ENCODE results near the gene FAM81B.

FAM81B gene

GRCh38 chr5:95441636-95442035 lies 50.5 kb downstream of the FAM81B start:
- H3K4me1 ChIP-seq (ENCODE audit: control insufficient read depth, insufficient read depth, low read length) = no peaks in the 10 kb centered on the region
- H3K27ac ChIP-seq (ENCODE audit: extremely low read depth, low read depth, low read length) = no peak overlapping the region
- TF ChIP-seq ZNF423 (tag by site-specific recombination; IDR thresholded peaks at IDR 0.05) (no peak), ZBTB1 (tag by site-specific recombination; IDR thresholded peaks at IDR 0.05) (no peak), GFI1B (tag by site-specific recombination; IDR thresholded peaks at IDR 0.05) (no peak), GLIS2 (tag by site-specific recombination; IDR thresholded peaks at IDR 0.05) (no peak), ZNF664 (tag by site-specific recombination; IDR thresholded peaks at IDR 0.05) (no peak), OVOL3 (tag by site-specific recombination; IDR thresholded peaks at IDR 0.05) (no peak), ZNF580 (tag by site-specific recombination; IDR thresholded peaks at IDR 0.05) (no peak), ZNF670 (tag by site-specific recombination; IDR thresholded peaks at IDR 0.05; ENCODE audit: low read depth) (no peak)
- H3K36me3 ChIP-seq (ENCODE audit: control insufficient read depth in 2 of 2, insufficient read depth in 1 of 2, low read length in 2 of 2) = no peaks in the 10 kb centered on the region
- H3K4me3 ChIP-seq (ENCODE audit: low read depth, low read length) = no peak overlapping the region
- ChIA-PET POLR2A (no interaction called here), CTCF (interaction anchor here (0.6 kb wide), 1 partner anchor 369 kb away, joined by 3 read pairs; no protein-coding TSS in a partner anchor)
- no peaks in the 10 kb centered on the region for H3K9me3 ChIP-seq (ENCODE audit: control insufficient read depth, insufficient read depth, low read depth, low read length)

DNA sequence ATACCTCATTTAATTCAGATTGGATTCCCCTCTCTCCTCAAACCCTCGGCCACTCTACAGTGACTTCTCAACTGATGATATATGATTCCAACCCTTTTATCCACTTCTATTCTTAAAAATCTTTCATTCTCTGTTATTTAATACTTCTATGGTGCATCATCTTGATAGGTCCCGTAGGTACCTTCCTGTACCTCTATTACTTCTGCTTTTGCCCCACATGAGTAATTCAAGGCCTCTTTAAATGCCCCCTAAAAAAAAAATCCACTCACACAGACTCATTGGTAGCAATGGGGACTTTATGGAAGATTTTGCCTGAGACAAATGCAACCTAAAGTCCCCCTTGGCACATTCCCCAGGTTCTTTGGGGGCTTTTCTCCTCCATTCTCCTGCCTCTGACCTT lies 54.3 kb downstream of the FAM81B start:
- H3K36me3 ChIP-seq (ENCODE audit: control insufficient read depth in 2 of 2, insufficient read depth in 1 of 2, low read length in 2 of 2) = no peaks in the 10 kb centered on the region
- no peaks in the 10 kb centered on the region for H3K9me3 ChIP-seq (ENCODE audit: control insufficient read depth, insufficient read depth, low read depth, low read length)
- ChIA-PET POLR2A (no interaction called here), CTCF (no interaction called here)
- no peaks in the 10 kb centered on the region for H3K4me1 ChIP-seq (ENCODE audit: control insufficient read depth, insufficient read depth, low read length)
- TF ChIP-seq ZNF221 (tag by site-specific recombination; IDR thresholded peaks at IDR 0.05; ENCODE audit: borderline replicate concordance) (no peak), ZNF223 (tag by site-specific recombination; IDR thresholded peaks at IDR 0.05) (no peak), ZBTB20 (tag by site-specific recombination; IDR thresholded peaks at IDR 0.05) (no peak), ZNF843 (tag by site-specific recombination; IDR thresholded peaks at IDR 0.05) (no peak), AEBP2 (tag by site-specific recombination; IDR thresholded peaks at IDR 0.05; ENCODE audit: borderline replicate concordance) (no peak), ZNF302 (tag by site-specific recombination; IDR thresholded peaks at IDR 0.05; ENCODE audit: low read depth) (no peak), BCL11B (tag by site-specific recombination; IDR thresholded peaks at IDR 0.05; ENCODE audit: low read depth) (no peak), ZNF610 (tag by site-specific recombination; IDR thresholded peaks at IDR 0.05; ENCODE audit: borderline replicate concordance) (no peak), ZNF488 (tag by site-specific recombination; IDR thresholded peaks at IDR 0.05) (no peak)
- TF ChIP-seq, protein P1, sequence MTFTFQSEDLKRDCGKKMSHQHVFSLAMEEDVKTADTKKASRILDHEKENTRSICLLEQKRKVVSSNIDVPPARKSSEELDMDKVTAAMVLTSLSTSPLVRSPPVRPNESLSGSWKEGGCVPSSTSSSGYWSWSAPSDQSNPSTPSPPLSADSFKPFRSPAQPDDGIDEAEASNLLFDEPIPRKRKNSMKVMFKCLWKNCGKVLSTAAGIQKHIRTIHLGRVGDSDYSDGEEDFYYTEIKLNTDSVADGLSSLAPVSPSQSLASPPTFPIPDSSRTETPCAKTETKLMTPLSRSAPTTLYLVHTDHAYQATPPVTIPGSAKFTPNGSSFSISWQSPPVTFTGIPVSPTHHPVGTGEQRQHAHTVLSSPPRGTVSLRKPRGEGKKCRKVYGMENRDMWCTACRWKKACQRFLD (tag by site-specific recombination; IDR thresholded peaks at IDR 0.05) = no peak
- H3K27ac ChIP-seq (ENCODE audit: extremely low read depth, low read depth, low read length) = no peak overlapping the region
- H3K4me3 ChIP-seq (ENCODE audit: low read depth, low read length) = no peak overlapping the region

GRCh38 chr5:95445995-95446394 lies 54.8 kb downstream of the FAM81B start:
- Histone ChIP-seq H3K9me3 (ENCODE audit: control insufficient read depth, insufficient read depth, low read depth, low read length) (no peaks in the 10 kb centered on the region), H3K36me3 (ENCODE audit: control insufficient read depth in 2 of 2, insufficient read depth in 1 of 2, low read length in 2 of 2) (no peaks in the 10 kb centered on the region), H3K27ac (ENCODE audit: extremely low read depth, low read depth, low read length) (no peak overlapping the region), H3K4me3 (ENCODE audit: low read depth, low read length) (no peak overlapping the region), H3K4me1 (ENCODE audit: control insufficient read depth, insufficient read depth, low read length) (no peaks in the 10 kb centered on the region)
- CTCF ChIA-PET = interaction anchor here (0.5 kb wide), 1 partner anchor 480 kb away, joined by 3 read pairs; no protein-coding TSS in a partner anchor
- POLR2A ChIA-PET = no interaction called here
- TF ChIP-seq ZNF112 (tag by site-specific recombination; IDR thresholded peaks at IDR 0.05) (no peak), HOXD13 (CRISPR knock-in tag; IDR thresholded peaks at IDR 0.05; ENCODE audit: borderline replicate concordance) (no peak), ZNF121 (tag by site-specific recombination; IDR thresholded peaks at IDR 0.05) (no peak)

Measured in HEK293 (cell line).